GM21515 (cell line): Measurements from ENCODE around the gene ESR1.
"Not testable (repeated sequence)": the region's sequence is repeated elsewhere in the genome, so short reads cannot be mapped to it uniquely, and the experiment has no call there.

Source experiments
- ATAC-seq: cut with Tn5 transposase; IDR thresholded peaks from one replicate; pipeline ENCODE4 v1.9.1; 2021; ENCODE audit not compliant: unreplicated experiment

Gene ESR1

GRCh38 chr6:152123076-152123475 is 315.6 kb downstream of the ESR1 start:
- no peak for ATAC-seq

- ATAC-seq = peak; percentile 65
Measured at GRCh38 chr6:152124429-152125074, 317.1 kb downstream of the ESR1 start.

- ATAC-seq = no peak
Measured at GRCh38 chr6:152127432-152128165, 320.1 kb downstream of the ESR1 start.

- ATAC-seq = no peak
Measured at GRCh38 chr6:152129691-152130151, 322.2 kb downstream of the ESR1 start.

DNA sequence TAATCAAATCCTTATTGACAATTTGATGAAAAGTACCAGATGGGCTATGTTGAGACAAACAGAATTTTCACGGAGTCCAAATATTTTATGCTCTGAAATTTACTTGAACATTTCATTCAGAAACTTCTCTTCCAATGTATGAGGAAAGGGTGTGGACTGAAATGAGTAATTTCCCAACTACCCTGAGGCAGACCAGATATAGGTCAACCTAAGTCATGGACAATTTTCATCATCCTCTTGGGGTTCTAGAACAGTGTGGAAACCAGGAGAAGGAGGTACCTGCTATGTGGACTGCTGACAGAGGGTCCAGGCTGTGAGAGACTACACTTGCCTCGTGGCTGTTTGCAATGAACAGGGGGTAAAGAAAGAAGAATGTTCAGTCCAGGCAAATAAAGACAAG is 323.0 kb downstream of the ESR1 start:
- no peak for ATAC-seq

DNA sequence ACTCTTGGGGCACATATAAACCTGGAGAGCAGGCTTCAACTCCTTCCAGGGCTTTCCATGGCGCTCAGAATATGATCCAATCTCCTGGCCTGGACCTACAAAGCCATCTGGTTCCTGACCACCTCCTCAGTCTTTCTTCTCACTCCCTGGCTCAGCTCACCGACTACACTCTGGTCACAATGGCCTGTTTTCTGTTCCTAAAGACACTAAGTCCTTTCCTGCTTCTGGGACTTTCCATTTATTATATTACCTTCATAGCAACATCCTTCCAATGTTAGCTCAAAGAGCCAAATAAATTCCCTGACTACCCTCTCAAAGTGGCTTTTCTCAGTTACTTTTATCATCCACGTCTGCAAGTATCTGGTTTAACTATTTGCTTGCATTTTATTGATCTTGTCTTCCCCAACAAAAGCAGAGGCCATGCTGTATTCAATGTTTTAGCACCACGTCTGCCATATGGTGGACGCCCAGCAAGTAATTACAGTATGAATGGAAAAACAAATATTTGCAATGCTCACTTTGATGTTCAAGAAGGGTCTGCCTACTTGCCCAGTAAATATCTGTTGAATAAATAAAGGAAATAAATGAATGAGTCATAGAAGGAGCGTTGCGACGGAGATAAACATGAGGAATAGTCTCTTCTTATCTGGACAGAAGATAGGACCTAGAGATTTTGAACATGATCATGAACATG is 328.4 kb downstream of the ESR1 start:
- ATAC-seq = no peak

GRCh38 chr6:152136449-152136825 is 329.0 kb downstream of the ESR1 start:
- no peak for ATAC-seq

DNA sequence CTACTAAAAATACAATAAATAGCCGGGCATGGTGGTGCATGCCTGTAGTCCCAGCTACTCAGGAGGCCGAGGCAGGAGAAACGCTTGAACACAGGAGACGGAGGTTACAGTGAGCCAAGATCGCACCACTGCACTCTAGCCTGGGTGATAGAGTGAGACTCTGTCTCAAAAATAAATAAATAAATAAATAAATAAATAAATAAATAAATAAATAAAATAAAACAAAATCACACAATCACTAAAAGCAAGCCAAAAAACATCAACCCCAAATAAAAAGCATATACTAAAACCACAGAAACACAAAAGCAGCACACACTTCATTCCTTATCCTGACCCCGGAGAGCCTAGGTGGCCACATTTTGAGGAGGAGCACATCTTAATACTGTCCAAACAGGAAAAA is 330.9 kb downstream of the ESR1 start:
- not testable (repeated sequence) for ATAC-seq

GRCh38 chr6:152142105-152142504 is 334.6 kb downstream of the ESR1 start:
- no peak for ATAC-seq

GRCh38 chr6:152143359-152143758 is 335.9 kb downstream of the ESR1 start:
- no peak for ATAC-seq

- no peak for ATAC-seq
Measured at GRCh38 chr6:152146385-152146784, 338.9 kb downstream of the ESR1 start.

- no peak for ATAC-seq
Measured at GRCh38 chr6:152147269-152147668, 339.8 kb downstream of the ESR1 start.

- ATAC-seq = no peak
Measured at GRCh38 chr6:152148412-152148811, 340.9 kb downstream of the ESR1 start.

DNA sequence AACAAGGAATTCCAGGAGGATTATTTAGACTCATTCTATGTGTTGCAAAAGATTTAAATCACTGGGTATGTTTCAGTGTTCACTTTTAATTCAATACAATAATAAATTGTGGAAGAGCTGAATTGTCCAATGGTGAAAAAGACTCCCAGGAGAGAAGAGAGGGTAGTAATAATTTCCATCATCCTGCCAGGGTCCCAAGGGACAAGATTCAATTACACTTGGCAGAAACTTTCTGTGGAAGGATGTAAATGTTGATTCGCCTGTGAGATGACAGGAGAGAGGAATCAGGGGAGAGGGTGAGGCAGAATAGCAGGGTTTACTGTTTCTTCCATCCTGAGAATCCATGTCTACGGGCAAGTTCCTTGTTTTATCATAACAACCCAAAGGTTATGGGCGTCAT is 342.7 kb downstream of the ESR1 start:
- ATAC-seq = no peak

GRCh38 chr6:152151920-152152319 is 344.4 kb downstream of the ESR1 start:
- ATAC-seq = no peak

DNA sequence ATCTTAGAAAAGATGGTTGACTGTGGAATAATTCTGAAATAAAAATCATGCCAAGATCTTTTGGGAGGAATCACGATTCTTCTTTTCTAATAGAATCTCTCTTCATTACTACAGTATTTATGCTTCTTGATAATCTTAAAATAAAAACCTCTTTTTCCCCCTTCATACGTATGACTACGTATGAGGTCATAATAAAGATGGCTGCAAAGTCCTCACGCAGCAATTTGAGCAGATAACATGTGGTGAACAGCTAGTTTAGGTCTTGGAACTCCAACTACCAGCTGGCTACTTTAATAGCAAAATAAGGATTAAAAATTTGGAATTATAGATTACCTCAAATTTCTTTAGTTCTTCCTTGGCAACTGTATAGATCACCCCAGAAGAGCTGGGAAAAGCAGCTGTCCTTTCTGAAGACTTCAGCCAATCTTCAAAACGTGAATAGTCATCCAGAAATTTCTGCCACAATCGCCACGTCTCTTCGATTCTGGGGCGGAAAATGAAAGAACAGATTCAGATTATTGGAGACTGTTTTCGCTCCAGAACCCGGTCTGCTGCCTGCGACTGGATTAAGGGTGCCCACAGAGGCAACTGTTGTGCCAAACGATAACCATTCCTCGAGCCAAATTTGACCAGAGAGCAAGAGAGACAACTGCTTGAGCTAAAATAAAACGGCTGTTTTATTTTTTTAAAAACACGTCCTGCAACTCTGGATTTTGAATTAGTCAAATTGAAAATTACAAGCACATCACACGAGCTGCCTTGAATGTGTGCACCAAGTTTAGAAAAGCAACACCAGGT is 347.3 kb downstream of the ESR1 start:
- no peak for ATAC-seq

GRCh38 chr6:152155792-152156191 is 348.3 kb downstream of the ESR1 start:
- ATAC-seq = no peak

GRCh38 chr6:152160346-152160745 is 352.9 kb downstream of the ESR1 start:
- peak; percentile 89 for ATAC-seq

DNA sequence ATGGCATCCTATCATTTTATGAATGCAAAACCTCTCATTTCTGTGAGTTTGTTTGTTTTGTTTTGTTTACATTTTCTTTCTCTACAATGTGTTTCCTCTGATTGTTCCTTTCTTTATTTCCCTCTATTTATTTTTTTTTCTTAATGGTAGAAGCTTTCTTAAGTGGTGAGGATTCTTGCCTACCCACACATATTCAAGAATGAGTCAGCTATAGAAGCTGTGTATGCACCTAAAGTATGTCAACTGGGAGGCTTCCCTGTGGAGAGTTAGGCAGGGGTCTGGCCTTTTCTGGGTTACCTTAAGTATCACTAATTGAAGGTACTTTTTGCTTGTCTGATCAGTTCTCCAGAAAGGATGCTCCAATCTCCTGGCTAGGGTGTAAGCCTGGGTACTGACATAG is 354.0 kb downstream of the ESR1 start:
- ATAC-seq = no peak

- ATAC-seq = no peak
Measured at GRCh38 chr6:152164957-152165356, 357.5 kb downstream of the ESR1 start.

- ATAC-seq = no peak
Measured at GRCh38 chr6:152166497-152166896, 359.0 kb downstream of the ESR1 start.
